AG20443 (cell line): Measurements from ENCODE around the gene AOPEP.

Experiments
- DNase-seq: peaks from one replicate; pipeline ENCODE4 v3.0.0; 2012; ENCODE audit warnings: low spot score, mixed read lengths

AOPEP gene

DNA sequence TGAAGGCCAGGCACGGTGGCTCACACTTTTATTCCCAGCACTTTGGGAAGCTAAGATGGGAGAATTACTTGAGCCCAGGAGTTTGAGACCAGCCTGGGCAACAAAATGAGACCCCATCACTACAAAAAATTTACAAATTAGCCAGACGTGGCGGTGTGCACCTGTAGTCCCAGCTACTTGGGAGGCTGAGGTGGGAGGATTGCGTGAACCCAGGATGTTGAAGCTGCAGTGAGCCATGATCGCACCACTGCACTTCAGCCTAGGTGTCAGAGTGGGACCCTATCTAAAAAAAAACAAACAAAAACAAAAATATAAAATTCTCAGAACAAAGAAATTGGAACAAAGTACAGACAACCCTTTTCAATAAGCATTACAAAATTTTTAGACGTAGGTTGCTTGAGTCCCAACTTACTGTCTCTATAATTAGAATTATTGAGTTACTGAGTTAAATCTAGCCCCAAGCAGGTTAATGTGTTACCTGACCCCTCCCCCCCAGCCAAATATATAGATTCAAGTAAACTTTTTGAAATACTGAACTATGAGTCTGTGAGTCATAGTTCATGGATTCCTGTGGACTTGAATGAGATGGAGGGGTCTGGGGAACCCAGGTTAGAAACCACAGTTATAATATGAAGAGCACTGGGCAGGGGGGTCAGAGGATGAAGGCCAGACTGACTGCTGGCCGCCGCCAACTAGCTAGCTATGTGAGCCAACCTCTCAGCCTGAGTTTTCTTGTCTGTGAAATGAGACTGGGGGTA is 173.1 kb downstream of the AOPEP start:
- DNase-seq = no peak

DNA sequence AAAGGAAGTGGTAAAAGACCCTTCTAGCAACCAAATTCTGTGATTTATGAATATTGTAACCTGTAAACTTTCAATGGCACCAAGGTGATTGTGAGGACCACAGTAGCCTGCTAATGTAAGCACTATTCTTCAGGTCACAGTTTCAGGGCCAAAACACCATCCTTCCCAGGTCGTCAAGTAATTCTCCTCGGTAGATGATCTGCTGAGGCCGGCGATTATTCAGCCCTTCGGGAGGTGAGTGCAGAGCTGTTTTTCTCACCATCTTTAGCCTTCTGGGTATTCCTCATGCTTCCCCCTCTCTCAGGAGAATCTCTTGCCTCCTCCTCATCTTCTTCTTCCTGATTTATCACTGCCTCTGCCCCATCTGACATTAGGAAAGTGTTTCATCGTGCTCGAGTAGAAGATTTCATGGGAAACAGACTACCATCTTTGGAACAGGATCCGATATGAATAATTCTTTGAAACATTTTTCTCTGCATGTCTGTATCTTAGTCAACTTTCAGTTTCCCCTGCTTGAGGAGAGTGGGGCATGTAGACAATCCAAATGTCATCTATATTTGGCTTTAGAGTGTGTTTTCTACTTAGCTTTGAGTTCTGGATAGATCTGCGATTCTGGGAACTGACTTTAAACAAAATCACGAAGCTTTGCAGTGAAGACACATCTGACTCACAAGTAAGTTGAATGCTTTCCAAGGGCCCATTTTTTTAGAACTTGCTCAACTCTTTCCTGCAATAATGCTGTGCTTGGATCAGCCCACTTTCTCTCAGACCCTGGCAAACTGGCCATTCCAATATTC is 173.9 kb downstream of the AOPEP start:
- DNase-seq = peak; percentile 73

DNA sequence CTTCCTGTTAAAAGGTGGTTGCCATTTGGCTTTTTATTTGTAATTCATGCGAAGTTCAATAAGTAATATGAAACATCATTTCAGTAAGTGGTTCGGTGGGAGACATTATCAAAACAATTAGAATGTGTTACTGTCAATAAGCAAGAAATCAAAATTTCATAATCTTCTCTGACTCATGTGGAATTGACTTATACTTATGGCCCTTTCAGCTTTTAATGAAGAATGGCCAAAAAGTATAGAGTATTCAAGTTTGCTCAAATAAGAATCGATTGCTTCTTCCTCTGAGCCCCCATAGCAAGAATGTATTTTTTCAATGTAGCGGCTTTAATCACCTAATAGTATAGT is 174.5 kb downstream of the AOPEP start:
- no peak for DNase-seq

DNA sequence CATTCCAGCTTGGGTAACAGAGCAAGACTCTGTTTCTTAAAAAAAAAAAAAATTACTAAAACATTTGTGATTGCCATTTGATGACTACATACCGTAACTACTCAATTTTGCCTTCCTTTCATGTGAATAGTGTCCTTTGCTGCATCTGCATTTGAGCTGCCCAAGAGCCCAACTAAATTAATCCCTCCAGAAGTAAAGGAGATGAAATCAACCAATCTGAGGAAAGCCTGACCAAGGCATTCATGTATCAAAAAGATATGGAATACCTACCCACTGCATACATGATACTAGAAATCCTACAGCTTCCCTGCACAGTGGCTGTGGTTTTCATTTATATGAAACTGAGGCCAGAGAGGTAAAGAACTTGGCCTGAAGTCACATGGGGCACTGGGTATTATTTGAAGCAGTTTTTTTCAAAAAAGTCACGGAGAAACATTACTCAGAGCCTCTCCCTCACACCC is 177.5 kb downstream of the AOPEP start:
- DNase-seq = peak; percentile 67

DNA sequence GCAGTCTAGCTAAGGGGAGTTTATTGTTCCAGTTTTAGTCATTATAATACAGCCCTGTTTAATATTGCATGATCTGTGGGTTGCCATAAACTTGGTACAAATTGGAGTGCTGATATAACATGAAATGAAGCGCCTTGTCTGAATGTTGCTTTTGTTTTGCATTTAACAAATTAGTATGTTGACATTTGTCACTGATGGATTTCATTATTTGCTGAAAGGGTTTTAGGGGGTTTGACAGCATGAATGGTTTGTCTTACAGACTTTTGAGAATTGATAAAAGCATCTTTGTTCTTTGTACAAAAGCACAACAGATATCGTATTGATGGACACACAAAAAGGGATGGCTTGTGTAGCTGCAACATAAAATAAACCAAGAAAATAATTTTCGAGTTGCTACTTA is 178.3 kb downstream of the AOPEP start:
- DNase-seq = no peak

DNA sequence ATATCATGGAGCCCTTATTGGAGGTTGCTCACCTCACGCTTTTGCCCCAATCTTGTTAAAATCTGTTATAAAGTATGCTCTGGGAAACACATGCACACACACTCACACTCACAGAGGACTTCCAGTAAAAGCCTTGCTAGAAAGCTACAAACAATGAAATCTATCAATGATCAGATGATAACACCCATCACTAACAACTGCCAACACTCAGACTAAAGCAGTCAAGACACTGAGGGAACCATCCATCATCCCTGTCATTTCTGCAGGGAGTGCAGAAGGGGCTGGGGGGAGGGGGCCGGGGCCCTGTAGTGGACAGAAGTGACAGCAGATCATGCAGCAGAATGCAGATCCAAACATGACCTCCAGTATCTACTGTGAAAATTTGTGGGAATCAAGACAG is 179.1 kb downstream of the AOPEP start:
- DNase-seq = no peak

DNA sequence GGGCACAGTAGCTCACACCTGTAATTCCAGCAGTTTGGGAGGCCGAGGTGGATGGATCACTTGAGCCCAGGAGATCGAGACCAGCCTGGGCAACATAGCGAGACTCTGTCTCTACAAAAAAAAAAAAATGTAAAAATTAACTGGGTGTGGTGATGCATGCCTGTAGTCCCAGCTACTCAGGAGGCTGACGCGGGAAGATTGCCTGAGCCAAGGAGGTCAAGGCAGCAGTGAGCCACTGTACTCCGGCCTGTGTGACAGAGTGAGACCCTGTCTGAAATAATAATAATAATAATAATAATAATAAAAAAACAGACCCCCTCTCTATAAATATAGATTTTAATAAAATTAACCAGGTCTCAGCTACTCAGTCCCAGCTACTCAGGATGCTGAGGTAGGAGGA is 179.7 kb downstream of the AOPEP start:
- no peak for DNase-seq

DNA sequence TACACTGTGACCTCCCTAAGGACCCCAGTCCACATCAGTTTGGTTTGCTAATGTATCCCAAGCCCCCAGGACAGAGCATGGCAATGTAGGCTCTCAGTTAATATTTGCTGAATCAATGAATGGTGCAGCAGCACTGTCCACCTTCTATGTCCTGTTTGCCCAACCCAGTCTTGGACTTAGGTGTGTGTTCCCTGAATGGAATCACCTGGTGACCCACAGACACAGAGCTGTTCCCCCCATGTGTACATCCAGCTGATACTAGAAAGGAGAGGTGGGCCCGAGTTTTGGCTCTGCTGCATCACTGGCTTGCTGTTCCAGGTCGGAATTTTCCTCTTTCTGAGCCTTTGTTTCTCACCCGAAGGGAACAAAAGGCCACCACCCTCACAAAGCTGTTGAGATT is 180.2 kb downstream of the AOPEP start:
- DNase-seq = no peak

DNA sequence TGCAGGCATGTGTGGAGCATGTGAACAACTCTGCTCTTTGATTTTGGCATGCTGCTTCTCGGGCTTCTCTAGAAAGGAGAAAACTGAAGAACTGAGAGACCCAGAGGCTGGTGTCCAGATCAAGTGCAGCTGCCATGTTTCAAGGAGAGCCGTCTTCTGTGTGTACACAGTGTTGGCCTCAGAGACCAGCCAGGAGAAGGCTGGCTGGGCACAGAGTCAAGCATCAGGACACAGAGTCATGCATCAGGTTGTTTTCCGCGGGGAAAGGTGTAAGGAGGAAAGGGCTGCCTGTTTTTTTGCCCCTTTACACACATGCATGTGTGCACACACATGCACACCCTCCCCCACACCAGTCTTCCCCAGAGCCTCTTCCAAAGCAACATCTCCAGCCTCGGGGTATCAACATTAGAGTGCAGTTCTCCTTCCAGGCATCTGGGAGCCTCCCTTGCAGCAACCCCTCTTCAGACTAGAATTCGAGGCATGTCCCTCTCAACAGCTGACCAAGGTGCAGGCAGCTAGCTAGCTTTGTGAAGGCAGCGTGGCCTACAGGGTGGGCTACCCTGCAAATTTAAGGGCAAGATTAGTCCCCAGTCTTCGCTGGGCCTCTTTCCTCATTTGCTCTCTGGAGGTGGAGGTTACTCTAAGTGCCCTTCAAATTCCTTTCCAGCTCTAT is 180.9 kb downstream of the AOPEP start:
- no peak for DNase-seq

DNA sequence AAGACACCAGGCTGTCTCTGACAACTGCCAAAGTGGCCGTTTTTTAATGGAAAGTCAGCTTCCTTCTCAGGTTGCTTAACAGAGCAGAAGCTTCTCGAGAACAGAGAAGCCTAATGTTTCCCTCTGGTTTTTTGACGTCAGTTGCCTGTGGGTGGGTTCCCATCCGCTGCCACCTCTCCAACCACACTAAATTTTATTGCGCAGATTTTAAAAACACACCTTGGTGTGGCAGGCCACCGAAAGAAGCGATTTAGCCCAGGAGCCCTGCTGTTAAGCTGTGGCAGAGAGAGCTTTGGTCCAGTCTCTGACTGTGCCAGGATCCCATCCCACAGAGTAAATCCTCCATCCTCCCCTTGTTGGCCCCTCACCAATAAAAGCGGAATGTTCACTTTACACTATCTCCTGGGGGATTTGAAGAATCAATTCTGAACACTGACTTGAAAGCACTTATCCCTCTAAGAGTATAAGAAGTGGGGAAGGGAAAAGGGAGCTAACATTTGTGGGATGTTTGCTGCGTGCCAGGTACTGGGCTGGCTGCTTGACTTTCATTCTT is 181.6 kb downstream of the AOPEP start:
- no peak for DNase-seq

DNA sequence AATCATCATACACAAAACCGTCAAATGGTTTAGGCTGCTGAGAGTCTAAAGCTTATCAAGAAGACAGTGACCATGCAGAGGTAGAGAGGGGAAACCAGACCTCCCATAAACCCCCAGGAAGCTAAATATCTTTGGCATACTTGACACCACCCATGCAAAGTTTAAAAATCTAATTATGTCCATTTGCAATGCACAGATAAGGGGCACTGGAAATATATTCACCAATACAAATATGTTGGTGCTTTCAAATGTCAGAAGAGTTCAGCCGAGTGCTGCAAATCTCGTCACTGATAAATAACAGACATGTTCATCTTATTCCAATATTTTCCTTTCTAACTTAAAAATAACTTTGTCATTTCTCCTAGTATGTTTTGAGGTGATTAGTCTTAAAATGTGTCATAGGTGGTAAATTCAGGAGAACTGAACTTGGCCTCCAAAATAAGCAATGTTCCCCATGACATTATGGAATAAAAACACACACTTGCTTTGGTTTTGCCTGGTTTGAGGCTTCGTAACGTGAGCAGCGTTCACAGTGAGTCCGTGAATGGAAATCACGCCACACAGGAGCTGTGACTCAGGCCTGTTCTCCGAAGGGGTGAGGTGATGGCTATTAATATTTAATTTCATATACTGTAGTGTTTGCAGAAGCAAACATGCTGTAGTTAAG is 182.2 kb downstream of the AOPEP start:
- no peak for DNase-seq

DNA sequence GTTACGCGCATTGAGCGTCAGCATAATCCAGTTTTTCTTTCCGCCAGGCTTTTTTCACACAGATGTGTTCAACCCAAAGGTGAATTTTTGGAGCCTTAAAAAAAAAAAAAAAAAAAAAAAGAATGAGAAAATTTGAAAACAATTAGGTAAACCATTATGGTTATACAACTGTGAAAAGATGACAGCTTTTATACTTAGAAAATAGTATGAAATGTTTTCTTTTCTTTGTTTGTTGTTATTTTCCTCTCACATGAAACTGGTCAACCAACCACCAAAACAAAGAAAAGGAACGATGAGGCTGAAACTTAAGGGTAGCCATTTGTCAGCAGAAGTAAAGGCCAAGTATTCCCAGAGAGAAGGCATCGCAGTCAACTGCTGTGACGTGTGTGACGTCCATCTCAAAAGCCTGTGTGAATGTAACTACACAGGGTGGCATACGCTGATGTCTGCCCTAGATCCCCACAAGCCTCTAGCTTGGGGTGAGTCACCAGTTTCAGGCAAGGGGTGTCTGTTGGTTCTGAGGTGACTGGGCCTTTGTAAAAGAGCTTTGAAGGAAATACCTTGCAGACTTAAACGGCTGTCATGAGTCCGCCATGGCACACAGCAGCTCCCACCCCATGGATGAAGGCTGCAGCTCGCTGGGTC is 182.9 kb downstream of the AOPEP start:
- no peak for DNase-seq

DNA sequence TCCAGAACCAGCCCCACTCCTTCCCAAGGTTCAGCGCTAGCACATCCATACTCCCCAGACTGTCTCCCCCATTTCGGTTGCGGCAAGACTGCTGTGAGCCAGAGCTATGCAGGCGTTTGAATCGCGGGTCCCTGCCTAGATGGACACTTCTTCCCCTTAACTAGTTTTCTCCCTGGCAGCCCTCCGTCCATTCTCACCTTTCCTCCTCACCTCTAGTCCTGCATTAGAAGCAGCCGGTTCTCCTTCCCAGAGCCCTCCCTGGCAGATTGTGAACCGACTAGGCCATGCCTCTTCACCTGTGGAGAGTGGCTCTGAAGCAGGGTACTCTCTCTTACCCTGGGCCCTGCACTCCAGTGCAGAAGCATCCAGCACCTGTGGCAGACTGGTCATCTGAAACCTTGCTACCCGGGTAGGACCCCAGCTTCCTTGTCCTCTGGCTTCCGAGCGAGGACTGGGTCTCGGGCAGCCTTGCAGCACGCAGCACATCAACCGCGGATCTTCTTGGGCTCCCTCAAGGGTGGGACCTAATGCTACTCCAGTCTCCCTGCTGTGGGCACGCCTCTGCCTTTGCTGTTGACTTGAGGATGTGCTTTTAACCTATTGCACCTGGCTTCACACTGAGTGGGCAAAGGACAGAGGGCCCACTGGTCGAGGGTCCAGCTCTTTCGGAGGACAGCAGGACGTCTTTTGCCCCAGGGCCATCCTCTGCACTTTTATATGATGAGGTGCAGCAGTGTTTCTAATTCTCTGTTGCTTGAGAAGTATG is 183.6 kb downstream of the AOPEP start:
- DNase-seq = no peak

DNA sequence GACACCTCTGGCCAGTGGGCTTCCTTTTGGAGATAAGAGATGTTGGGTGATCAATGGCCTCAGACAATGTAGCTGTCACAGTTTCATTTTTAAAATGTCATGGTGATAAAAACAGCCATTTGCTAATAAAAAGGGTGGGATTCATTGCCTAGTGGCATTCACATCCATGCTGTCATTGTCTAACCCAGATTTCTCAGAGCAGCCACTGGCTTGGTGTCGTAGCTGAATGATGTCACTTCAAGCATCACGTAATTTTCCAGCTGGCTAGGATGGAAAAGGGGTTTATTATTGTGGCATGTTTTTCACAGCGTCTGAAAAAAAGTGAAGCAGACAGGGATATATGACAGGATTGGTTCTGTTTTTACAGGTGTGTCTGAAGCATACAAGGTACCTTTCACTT is 184.7 kb downstream of the AOPEP start:
- DNase-seq = no peak

DNA sequence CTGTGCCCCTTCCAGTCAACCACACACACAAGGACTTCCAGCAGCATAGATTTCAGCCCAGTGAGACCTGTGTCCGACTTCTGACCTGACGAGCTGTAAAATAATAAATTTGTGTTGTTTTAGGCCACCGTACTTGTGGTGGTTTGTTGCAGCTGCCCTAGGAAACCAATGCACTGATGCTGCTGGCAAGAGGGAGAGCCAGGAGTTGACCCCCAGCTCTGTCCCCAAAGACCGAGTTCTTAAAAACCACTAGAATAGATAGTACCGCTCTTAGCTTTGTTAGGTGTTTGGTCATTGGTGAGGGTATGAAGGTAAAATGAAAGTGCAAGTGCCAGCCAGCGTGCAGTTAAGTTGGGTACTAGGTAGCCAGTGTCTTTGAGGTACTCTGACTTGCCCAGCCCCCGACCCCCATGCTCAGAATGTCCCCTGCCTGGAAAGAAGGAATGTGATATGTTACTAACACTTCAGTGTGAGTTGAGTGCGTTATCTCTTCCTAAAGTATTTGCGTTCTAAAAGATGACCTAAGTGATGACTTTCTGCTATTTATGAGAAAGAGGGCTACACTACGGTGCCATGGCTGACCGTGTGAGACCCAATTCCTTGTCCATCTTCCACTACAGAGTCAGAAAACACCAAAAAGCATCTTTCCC is 185.6 kb downstream of the AOPEP start:
- no peak for DNase-seq

DNA sequence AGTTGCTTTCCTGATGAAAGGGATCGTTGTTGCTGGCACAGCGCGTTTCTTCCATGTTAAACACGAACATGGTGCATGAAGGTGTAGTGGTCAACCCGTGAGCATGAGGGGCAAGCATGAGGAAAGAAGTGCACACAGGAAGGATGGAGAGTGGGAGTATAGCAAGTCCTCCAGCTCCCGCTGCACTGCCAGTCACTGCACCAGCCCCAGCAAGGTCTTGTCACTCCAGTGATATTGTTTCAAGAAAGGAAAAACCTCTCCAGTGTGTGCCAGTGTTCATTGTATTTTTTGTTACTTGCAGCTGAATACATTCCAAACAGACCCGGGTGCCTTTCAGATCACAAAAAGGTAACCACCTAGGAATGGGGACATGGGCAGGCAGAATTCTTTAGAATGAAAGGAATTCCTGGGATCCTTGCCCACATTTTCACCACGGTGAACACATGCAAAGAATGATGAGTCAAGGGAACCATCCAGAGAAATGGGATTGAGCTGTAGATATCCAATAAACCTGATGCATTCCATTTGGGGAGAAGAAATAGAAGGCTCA is 186.3 kb downstream of the AOPEP start:
- peak; percentile 74 for DNase-seq

DNA sequence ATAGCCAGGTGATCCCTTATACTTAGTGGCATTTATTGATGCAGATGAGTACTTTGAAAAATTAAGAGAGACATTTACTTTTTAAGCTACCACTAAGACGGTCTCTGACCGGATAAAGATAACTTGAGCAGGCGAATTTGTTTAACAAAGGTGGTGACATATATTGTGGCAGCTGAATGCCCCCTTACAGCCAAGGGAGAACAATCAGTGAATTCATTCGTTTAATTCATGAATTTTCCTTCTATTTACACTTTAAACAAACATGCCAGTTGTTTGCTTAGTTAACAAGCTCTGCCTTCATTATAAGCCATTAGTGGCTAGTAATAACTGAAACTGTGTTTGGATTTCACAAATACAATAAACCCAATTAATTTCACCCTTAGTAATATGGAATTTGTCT is 187.1 kb downstream of the AOPEP start:
- no peak for DNase-seq

DNA sequence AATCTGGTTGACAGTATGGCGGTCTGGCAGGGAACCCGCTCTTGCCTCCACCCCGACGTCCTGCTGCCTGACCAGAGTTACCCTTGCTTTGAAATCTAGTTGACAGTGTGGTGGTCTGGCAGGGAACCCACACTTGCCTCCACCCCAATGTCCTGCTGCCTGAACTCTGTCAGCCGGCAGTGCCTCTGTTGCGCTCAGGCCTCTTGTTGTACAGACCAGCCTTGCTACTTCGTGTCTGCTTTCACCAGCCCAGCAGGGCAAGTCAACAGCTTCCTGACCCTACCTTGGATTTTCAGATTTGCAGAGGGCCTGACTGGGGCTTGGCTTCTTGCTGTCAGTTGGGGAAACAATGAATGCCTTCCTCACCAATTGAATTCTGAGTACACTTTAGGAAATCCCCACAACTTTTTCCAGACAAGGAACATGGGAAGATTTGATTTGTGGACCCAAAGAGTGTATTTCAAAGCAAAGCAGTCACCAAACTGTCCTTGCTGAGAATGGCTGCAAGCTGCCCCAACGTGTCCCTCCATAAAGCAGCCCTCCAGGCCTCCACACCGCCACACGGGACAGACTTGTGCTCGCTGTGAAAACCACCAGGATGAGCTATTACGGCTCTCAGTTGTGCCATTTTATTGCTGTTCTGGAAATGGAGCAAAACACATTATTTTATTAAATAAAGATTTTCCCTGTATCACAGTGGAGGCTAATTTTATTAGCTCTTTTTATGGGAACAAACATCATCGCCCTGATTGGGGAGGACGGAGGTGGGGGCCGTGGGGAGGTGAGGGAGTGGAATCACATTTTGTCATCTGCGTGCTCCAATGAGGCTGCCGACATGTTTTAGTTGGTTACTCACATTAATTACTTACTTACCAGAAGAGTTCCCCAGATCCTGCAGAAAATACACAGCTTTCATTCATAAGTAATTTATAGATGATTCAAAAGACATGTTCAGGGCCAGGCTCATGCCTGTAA is 189.3 kb downstream of the AOPEP start:
- DNase-seq = no peak

DNA sequence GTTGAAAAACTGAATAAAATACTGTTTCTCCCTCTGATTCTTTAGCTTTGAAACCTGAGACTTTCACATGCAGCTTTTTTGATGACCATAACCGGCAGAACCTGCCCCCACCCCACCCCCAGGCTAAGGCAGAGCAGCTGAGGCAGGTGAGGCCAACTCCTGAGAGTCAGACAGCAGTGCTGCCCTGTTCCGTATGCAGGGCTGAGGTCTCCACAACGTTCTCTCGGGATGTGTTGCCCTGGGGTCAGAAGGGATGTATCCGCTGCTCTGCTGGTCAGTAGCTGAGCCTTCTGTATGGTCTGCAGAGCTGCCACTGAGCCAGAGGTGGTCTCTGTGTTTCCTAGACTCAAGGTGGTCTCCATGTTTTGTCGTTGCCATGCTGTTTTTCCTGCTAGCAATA is 190.5 kb downstream of the AOPEP start:
- DNase-seq = no peak
